Islet precursor cell (in vitro differentiated cells): ENCODE measurements around the gene GBP3.
"Not testable (repeated sequence)": the region's sequence is repeated elsewhere in the genome, so short reads cannot be mapped to it uniquely, and the experiment has no call there.

Experiments used
- DNase-seq: peaks from one replicate; pipeline ENCODE4 v3.0.0-alpha.2; 2018

The GBP3 gene

DNA sequence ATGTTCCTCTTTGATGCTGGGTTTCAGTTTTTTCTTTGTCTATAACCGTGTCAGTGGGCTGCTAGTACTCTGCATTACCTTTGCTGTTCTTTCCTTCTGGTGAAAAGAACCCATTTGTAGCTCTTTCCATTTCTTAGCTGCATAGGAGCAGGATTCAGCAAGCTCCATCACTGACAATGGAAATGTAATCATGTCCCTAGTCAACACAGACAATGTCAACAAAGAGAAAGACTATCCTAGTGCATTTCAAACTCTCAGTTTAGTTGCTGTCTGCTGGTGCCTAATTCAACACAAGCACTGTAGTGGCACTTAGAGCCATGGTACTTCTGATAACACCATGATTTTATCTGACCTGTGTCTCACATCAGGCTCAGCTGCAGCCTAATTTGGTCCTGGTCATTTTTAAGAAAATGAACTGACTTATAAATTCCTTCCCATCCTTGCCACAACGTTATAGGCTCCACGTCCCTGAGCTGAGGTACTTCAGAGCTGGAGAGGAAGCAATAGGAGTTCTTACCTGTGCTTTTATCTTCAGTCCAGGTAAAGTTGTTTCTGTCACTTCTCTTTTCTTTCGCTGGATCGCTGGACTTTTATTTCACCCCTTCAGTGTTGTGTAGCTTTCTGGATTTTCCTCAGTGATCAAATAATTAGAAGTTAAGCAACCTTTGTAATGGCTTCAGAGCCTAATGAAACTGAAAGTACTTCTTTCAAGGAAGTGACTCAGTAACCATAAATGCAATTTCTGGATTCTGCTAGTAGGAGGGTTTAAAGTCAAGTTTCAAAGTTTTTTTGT is at the start of gene GBP3:
Gene GBP3, minus strand, starts transcription at position 700 of the 793 bp plus-strand sequence. CDS start 2,145 bp downstream, outside the sequence.
- no peak for DNase-seq

GRCh38 chr1:89070509-89070908 is 47.8 kb upstream of the GBP3 start:
- DNase-seq: no peak

- DNase-seq: no peak
Observed at GRCh38 chr1:89069951-89070350, 47.3 kb upstream of the GBP3 start.

DNA sequence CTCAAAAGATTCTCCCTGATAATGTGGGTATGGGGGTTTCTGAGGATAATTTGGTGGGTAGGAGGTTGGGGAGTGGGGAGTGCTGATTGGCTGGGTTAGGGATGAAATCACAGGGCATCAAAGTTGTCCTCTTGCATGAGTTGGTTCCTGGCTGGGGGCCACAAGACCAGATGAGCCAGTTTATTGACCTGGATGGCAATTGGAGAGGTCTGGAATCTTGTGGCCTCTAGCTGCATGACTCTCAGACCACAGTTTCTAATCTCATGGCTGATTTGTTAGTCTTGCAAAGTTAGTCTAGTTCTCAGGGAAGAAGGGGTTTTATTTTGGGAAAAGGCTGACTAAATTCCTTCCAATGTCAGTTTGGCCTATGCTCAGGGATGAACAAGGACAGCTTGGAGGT is 45.6 kb upstream of the GBP3 start:
- DNase-seq: no peak

DNA sequence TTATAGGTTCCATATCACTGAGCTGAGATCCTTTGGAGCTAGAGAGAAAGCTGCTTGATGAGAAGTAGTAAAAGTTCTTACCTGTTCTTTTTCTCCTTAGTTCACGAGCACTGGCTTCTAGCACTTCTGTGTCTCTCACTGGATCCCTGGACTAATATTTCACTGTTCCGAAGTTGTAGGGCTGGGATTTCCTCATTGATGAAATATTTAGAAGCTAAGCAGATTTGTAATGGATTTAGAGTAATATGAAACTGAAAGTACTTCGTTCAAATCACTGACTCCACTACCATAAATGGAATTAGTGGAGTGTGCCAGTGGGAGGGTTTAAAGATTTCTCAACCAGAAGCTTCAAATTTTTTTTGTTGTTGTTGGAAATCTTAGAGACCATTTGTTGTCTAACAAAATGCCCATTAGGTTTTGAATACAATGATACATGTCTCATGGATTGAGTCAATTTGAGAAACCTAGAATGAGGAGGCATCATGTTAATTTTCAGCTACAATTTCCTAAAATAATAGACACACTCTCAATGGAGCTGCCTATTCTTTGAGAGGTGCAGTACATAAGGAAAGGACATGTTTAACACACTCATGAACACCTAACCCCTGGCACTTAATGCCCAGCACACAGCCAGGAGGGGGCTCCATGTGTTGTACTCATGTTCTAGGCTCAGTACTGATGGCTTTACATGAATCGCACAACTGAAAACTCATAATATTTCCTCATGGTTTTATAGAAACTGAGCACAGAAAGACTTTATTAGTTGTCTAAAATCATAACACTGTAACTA is 42.6 kb upstream of the GBP3 start, which contains the start of gene GBP1:
Gene GBP1, minus strand, starts transcription at position 130 of the 790 bp plus-strand sequence. CDS start 1,974 bp downstream, outside the sequence.
- no peak for DNase-seq

DNA sequence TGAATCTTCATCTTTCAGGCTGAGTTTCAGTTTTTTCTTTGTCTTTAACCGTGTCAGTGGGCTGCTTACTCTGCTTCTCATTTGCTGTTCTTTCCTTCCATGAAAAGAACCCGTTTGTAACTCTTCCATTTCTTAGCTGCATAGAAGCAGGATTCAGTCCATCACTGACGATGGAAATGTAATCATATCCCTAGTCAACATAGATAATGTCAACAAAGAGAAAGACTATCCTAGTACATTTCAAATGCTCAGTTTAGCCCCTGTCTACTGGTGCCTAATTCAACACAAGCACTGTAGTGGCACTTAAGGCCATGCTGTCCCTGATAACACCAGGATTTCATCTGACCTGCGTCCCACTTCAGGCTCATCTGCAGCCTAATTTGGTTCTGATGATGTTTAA is 42.0 kb upstream of the GBP3 start:
- no peak for DNase-seq

DNA sequence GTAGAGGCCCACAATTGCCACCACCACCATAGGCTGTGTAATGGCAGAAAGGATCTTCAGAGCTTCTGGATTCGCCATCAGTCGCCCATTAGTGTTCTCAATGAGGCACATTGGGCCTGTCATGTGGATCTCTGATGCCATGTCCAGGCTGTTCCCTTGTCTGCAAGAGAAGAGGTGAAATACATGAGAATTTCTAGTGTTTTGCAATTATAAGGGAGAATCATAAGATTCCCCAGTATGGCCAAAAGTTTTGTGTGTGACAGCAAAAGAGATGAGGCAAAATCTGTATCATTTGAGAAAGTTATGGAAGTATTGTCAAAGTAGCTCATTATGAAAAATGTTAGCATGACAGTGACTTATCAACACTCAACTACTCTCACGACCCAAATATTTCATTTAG is 40.4 kb upstream of the GBP3 start:
- DNase-seq: no peak

- no peak for DNase-seq
Observed at GRCh38 chr1:89060091-89060490, 37.4 kb upstream of the GBP3 start.

GRCh38 chr1:89051955-89052312 is 29.3 kb upstream of the GBP3 start:
- DNase-seq: no peak

DNA sequence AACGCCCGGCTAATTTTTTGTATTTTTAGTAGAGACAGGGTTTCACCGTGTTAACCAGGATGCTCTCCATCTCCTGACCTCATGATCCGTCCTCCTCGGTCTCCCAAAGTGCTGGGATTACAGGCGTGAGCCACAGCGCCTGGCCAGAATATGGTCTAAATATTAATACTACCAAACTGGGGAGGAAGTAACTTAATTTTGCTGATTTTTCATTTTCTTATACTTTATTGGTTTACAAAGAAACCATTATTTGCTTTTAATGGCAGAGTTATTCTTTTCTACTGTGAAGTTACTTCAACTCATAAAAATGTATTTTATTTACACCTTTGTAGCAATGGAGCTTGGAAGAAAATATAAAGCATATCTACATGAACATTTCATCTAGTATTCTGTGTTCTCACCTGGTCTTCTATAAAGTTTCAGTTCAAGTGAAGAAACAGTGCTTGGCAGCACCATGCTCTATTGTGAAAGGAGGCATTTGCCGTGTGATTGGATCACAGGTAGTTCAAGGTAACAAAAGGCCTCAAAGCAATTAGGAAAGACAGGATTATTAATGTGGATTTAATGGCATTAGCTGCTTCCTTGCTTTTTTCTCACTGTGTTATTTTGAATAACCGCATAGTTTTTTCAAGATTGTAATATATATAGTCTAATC is 28.8 kb upstream of the GBP3 start:
- no peak for DNase-seq

DNA sequence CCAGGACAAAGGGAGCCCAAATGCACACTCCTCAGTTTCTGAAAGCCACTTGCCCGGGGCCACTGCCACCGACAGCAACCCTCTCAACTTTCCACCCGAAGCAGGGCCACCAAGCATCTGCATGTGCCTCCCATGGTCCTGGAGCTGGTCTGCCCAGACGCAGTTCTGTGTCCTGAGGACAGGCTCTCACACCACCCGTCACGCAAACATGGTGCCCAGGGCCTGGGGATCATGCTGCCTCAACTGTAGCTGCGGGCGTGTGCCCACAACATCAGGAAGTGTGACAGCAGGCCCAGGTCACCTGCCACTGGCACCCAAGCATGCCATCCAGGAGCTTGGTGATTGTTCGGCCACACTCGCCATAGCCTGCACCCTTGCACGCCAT is 28.0 kb upstream of the GBP3 start:
- no peak for DNase-seq

GRCh38 chr1:89049901-89050648 is 27.4 kb upstream of the GBP3 start:
- DNase-seq: not testable (repeated sequence)

- not testable (repeated sequence) for DNase-seq
Observed at GRCh38 chr1:89049187-89049586, 26.5 kb upstream of the GBP3 start.

GRCh38 chr1:89047734-89048133 is 25.1 kb upstream of the GBP3 start:
- DNase-seq: no peak

GRCh38 chr1:89046318-89047183 is 23.9 kb upstream of the GBP3 start:
- not testable (repeated sequence) for DNase-seq

GRCh38 chr1:89044970-89045721 is 22.5 kb upstream of the GBP3 start:
- DNase-seq: no peak

DNA sequence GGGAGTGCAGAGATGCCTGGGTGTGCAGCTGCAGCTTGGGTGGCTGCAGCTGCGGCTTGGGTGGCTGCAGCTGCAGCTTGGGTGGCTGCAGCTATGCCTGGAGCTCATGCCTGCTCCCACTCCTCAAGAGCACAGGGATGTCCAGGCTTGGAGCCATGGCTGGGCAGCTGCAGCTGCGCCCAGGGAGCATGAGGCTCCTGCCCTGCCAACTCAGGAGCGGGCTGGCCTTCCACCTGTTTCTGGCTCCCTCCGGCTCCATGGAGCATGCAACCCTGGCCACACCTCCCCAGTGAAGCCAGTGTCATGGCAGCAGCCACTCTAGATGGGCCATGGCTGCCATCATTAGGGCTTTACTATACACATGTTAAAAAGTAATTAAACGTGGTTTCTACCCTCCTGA is 21.3 kb upstream of the GBP3 start:
- no peak for DNase-seq

DNA sequence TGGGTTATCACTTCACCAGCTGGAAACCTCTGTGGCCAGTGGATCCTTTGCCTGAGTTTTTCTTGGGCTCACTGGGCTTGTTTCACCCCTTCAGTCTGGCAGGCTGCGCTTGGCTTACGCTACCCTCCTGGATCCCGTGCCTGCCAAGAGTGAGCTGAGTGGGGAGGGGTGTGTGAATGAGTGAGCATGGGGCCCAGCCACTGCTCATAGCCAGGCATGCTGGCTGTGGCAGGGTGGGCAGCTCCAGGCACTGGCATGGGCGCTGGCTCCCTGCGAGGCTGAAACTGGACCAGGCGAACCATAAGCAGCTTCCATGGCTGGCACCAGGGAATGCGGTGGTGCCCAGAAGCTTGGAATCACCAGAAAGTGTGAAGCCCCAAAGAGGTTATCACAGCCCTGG is 19.8 kb upstream of the GBP3 start:
- DNase-seq: no peak

- no peak for DNase-seq
Observed at GRCh38 chr1:89041721-89042120, 19.1 kb upstream of the GBP3 start.

DNA sequence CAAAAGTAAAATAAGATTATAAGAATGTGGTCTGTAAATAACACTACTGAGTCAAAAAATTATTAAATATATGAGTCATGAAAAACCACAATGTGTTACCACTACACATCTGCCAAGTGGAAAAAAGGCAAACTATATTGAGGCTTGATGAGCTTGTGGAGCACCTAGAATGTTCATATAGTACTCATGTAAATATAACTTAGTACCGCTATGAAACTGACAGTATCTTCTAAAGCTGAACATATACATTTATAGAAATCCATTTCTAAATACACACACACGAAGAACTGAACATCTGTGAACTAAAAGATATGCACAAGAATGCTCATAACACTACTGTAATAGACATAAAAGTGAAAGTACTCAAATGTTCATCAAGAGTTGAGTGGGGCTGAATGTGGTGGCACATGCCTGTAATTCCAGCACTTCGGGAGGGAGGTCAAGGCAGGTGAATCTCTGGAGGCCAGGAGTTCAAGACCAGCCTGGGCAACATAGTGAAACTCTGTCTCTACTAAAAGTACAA is 18.5 kb upstream of the GBP3 start:
- no peak for DNase-seq

- no peak for DNase-seq
Observed at GRCh38 chr1:89040315-89040626, 17.6 kb upstream of the GBP3 start.
